GM18502 (cell line): ENCODE measurements around the gene ROR1.

ENCODE experiments used
- ATAC-seq: cut with Tn5 transposase; IDR thresholded peaks from one replicate; pipeline ENCODE4 v1.9.1; 2021; ENCODE audit warnings: mild to moderate bottlenecking; ENCODE audit not compliant: unreplicated experiment, poor library complexity

Gene ROR1

GRCh38 chr1:63901094-63901493, 127.3 kb downstream of the ROR1 start:
- no peak for ATAC-seq

- ATAC-seq: no peak
Observed at GRCh38 chr1:63902844-63903589, 129.2 kb downstream of the ROR1 start.

- ATAC-seq: no peak
Observed at GRCh38 chr1:63903947-63904610, 130.3 kb downstream of the ROR1 start.

GRCh38 chr1:63904826-63905225, 131.0 kb downstream of the ROR1 start:
- ATAC-seq: no peak

- ATAC-seq: no peak
Observed at GRCh38 chr1:63906047-63906704, 132.4 kb downstream of the ROR1 start.

- ATAC-seq: no peak
Observed at GRCh38 chr1:63907051-63907450, 133.2 kb downstream of the ROR1 start.

GRCh38 chr1:63908016-63908415, 134.2 kb downstream of the ROR1 start:
- no peak for ATAC-seq

- no peak for ATAC-seq
Observed at GRCh38 chr1:63909526-63909925, 135.7 kb downstream of the ROR1 start.

- ATAC-seq: no peak
Observed at GRCh38 chr1:63911049-63911448, 137.2 kb downstream of the ROR1 start.

GRCh38 chr1:63912643-63913042, 138.8 kb downstream of the ROR1 start:
- ATAC-seq: no peak

GRCh38 chr1:63913533-63913932, 139.7 kb downstream of the ROR1 start:
- ATAC-seq: no peak

- ATAC-seq: no peak
Observed at GRCh38 chr1:63914241-63914640, 140.4 kb downstream of the ROR1 start.

GRCh38 chr1:63914706-63915105, 140.9 kb downstream of the ROR1 start:
- no peak for ATAC-seq

GRCh38 chr1:63915121-63915520, 141.3 kb downstream of the ROR1 start:
- peak; percentile 63 for ATAC-seq

- no peak for ATAC-seq
Observed at GRCh38 chr1:63916485-63917360, 142.9 kb downstream of the ROR1 start.

- peak; percentile 48 for ATAC-seq
Observed at GRCh38 chr1:63917571-63918417, 144.0 kb downstream of the ROR1 start.

GRCh38 chr1:63918418-63918945, 144.7 kb downstream of the ROR1 start:
- ATAC-seq: no peak

- ATAC-seq: no peak
Observed at GRCh38 chr1:63920154-63921117, 146.6 kb downstream of the ROR1 start.
